H1 (cell line): ENCODE data around the gene CTLA4.

Source experiments
- CHD2 ChIP-seq: IDR thresholded peaks from 2 replicates; pipeline ENCODE4 v1.6.1; 2012; ENCODE audit warnings: low read length, improper control_type of control experiment
- CTCF ChIP-seq, 3 experiments: IDR thresholded peaks; 1 replicate in 2 of 3; 2 replicates in 1 of 3; pipeline versions ENCODE4 v1.5.1 to v1.6.1; 2011; ENCODE audit warnings: low read length in 3 of 3, mild to moderate bottlenecking in 3 of 3, inconsistent platforms in 2 of 3, low read depth in 1 of 3, moderate library complexity in 1 of 3; ENCODE audit not compliant: insufficient read depth in 1 of 3; ENCODE audit errors: control extremely low read depth in 1 of 3
- POLR2A ChIP-seq, 2 experiments: IDR thresholded peaks; 1 replicate in 1 of 2; 2 replicates in 1 of 2; pipeline ENCODE4 v1.6.1; 2011; ENCODE audit warnings: low read depth in 2 of 2, low read length in 2 of 2, mild to moderate bottlenecking in 2 of 2; ENCODE audit errors: control extremely low read depth in 1 of 2

GRCh38 chr2:203889542-203889941 is 22.0 kb downstream of the CTLA4 start:
- no peak for TF ChIP-seq POLR2A (IDR thresholded peaks at IDR 0.05; ENCODE audit: control extremely low read depth in 1 of 2, low read depth in 2 of 2, low read length in 2 of 2)
- no peak for TF ChIP-seq CHD2
- TF ChIP-seq CTCF (IDR thresholded peaks at IDR 0.05; ENCODE audit: control extremely low read depth in 1 of 3, insufficient read depth in 1 of 3, low read depth in 1 of 3, low read length in 3 of 3), result no peak
